OCI-LY1 (cell line): ENCODE results near the gene EPN2.
"Not testable (repeated sequence)": the region's sequence is repeated elsewhere in the genome, so short reads cannot be mapped to it uniquely, and the experiment has no call there.

Source experiments
- H2AFZ ChIP-seq: fragments of 200-600 bp; sonication (generic), shearing (Covaris generic); 2 replicates; pipeline ENCODE4 v1.6.0; 2014; ENCODE audit warnings: antibody characterized with exemption, mild to moderate bottlenecking, low read length
- H3F3A ChIP-seq: fragments of 200-600 bp; sonication (generic), shearing (Covaris generic); 2 replicates; pipeline ENCODE4 v1.6.0; 2014; ENCODE audit warnings: mild to moderate bottlenecking, antibody characterized with exemption, low read length, moderate library complexity; ENCODE audit not compliant: insufficient read depth
- H3K27ac ChIP-seq: fragments of 200-600 bp; sonication (generic); 2 replicates; pipeline ENCODE4 v1.5.1; 2014; ENCODE audit warnings: low read length, mixed run types, mild to moderate bottlenecking, low read depth; ENCODE audit not compliant: poor library complexity, severe bottlenecking
- H3K27me3 ChIP-seq: fragments of 200-600 bp; sonication (generic); 2 replicates; pipeline ENCODE4 v1.6.0; 2014; ENCODE audit warnings: antibody characterized with exemption, mild to moderate bottlenecking, low read length, moderate library complexity; ENCODE audit not compliant: insufficient read depth
- H3K36me3 ChIP-seq: fragments of 200-600 bp; sonication (generic); 2 replicates; pipeline ENCODE4 v1.6.1; 2014; ENCODE audit warnings: mild to moderate bottlenecking, antibody characterized with exemption, low read length, moderate library complexity, mixed read lengths; ENCODE audit not compliant: insufficient read depth
- H3K4me1 ChIP-seq: fragments of 200-600 bp; sonication (generic); 2 replicates; pipeline ENCODE4 v1.5.1; 2014; ENCODE audit warnings: mild to moderate bottlenecking, low read length, moderate library complexity; ENCODE audit not compliant: insufficient read depth, severe bottlenecking
- H3K4me2 ChIP-seq: fragments of 200-600 bp; sonication (generic), shearing (Covaris generic); 2 replicates; pipeline ENCODE4 v1.6.1; 2014; ENCODE audit warnings: low read length
- H3K4me3 ChIP-seq: fragments of 200-600 bp; sonication (generic); 2 replicates; pipeline ENCODE4 v1.5.1; 2014; ENCODE audit warnings: low read length, low read depth, mild to moderate bottlenecking, mixed read lengths; ENCODE audit not compliant: poor library complexity, severe bottlenecking
- H3K79me2 ChIP-seq: fragments of 200-600 bp; shearing (Covaris generic); 2 replicates; pipeline ENCODE4 v1.6.1; 2016; ENCODE audit warnings: mixed run types, low read length, mixed read lengths; ENCODE audit not compliant: insufficient read depth
- H3K9ac ChIP-seq: fragments of 200-600 bp; sonication (generic), shearing (Covaris generic); 2 replicates; pipeline ENCODE4 v1.6.1; 2014; ENCODE audit warnings: mild to moderate bottlenecking, low read length, mixed read lengths
- H3K9me2 ChIP-seq: fragments of 200-600 bp; sonication (generic), shearing (Covaris generic); 2 replicates; pipeline ENCODE4 v1.6.1; 2014; ENCODE audit warnings: low read depth, mild to moderate bottlenecking, low read length, mixed read lengths
- H3K9me3 ChIP-seq: fragments of 200-600 bp; shearing (Covaris generic); 2 replicates; pipeline ENCODE4 v1.6.1; 2014; ENCODE audit warnings: low read length, mixed read lengths
- H4K20me1 ChIP-seq: fragments of 200-600 bp; sonication (generic), shearing (Covaris generic); 2 replicates; pipeline ENCODE4 v1.6.0; 2016; ENCODE audit warnings: mild to moderate bottlenecking, low read length; ENCODE audit not compliant: insufficient read depth
- CTCF ChIP-seq: fragments of 200-600 bp; sonication (generic), shearing (Covaris generic); IDR thresholded peaks from 2 replicates; pipeline ENCODE4 v1.5.1; 2017; ENCODE audit warnings: mild to moderate bottlenecking, antibody characterized with exemption, low read length, moderate library complexity, mixed read lengths
- EZH2 ChIP-seq: fragments of 200-600 bp; sonication (generic), shearing (Covaris generic); IDR thresholded peaks from 2 replicates; pipeline ENCODE4 v1.8.0; 2017; ENCODE audit warnings: borderline replicate concordance, mixed run types, mild to moderate bottlenecking, antibody characterized with exemption, low read length, moderate library complexity, mixed read lengths

The EPN2 gene

GRCh38 chr17:19275457-19276127 is 38.4 kb downstream of the EPN2 start:
- Histone ChIP-seq H3K4me3 (no peak overlapping the region), H3K9me3 (no peaks in the 10 kb centered on the region)
- TF ChIP-seq EZH2 = no peak
- TF ChIP-seq CTCF = no peak

DNA sequence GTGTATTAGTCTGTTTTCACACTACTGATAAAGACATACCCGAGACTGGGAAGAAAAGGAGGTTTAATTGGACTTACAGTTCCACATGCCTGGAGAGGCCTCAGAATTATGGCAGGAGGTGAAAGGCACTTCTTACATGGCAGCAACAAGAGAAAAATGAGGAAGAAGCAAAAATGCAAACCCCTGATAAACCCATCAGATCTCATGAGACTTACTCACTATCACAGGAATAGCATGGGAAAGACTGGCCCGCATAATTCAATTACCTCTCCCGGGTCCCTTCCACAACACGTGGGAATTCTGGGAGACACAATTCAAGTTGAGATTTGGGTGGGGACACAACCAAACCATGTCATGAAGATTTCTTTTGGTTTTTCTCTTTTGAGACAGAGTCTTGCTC is 41.1 kb downstream of the EPN2 start:
- H3K4me1 ChIP-seq, H3K79me2 ChIP-seq, H4K20me1 ChIP-seq, H3K4me2 ChIP-seq, H3K36me3 ChIP-seq, H3K4me3 ChIP-seq, H3K27me3 ChIP-seq, H3F3A ChIP-seq, H3K9me3 ChIP-seq, H2AFZ ChIP-seq, H3K9ac ChIP-seq, H3K9me2 ChIP-seq, H3K27ac ChIP-seq: not testable (repeated sequence)

More at GRCh38 chr17:19275457-19276127, 38.4 kb downstream of the EPN2 start:
- Histone ChIP-seq H3K27ac (no peak overlapping the region), H4K20me1 (no peaks in the 10 kb centered on the region), H2AFZ (no peak overlapping the region), H3K9ac (no peak overlapping the region), H3K4me2 (no peak overlapping the region), H3K9me2 (no peaks in the 10 kb centered on the region), H3K36me3 (no peaks in the 10 kb centered on the region), H3F3A (no peaks in the 10 kb centered on the region), H3K27me3 (0 out of 2 replicates have a peak, but pooled peaks cover 2% of the 10 kb centered on the region), H3K79me2 (no peaks in the 10 kb centered on the region), H3K4me1 (peaks cover 14% of the 10 kb centered on the region)

DNA sequence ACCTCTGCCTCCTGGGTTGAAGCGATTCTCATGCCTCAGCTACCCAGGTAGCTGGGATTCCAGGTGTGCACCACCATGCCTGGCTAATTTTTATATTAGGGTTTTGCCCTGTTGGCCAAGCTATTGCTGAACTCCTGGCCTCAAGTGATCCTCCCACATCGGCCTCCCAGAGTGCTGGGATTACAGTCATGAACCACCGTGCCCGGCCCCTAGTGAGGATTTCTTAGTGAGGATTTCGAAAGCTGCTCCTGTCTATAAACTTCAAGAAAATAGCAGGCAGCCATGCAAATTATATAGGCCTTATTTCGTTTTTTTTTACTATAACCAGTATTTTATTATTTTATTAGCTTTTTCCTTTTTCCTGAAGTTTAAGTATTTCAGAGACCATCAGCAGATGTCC is 41.6 kb downstream of the EPN2 start:
- no peak overlapping the region for H3K4me2 ChIP-seq
- no peak overlapping the region for H3K9ac ChIP-seq
- H3K27ac ChIP-seq = no peak overlapping the region
- no peaks in the 10 kb centered on the region for H3K9me3 ChIP-seq
- no peaks in the 10 kb centered on the region for H3F3A ChIP-seq
- no peaks in the 10 kb centered on the region for H3K79me2 ChIP-seq
- H3K9me2 ChIP-seq = no peaks in the 10 kb centered on the region
- H3K27me3 ChIP-seq = no peaks in the 10 kb centered on the region
- H2AFZ ChIP-seq = no peak overlapping the region
- H3K4me1 ChIP-seq = peaks cover 1% of the 10 kb centered on the region
- H4K20me1 ChIP-seq = no peaks in the 10 kb centered on the region
- H3K36me3 ChIP-seq = no peaks in the 10 kb centered on the region
- TF ChIP-seq EZH2 (no peak), CTCF (no peak)
- no peak overlapping the region for H3K4me3 ChIP-seq

- no peak for TF ChIP-seq EZH2
- no peak for TF ChIP-seq CTCF
- Histone ChIP-seq H4K20me1 (no peaks in the 10 kb centered on the region), H3K4me2 (no peak overlapping the region)
Observed at GRCh38 chr17:19281161-19281560, 44.0 kb downstream of the EPN2 start.

More at GRCh38 chr17:19281161-19281560, 44.0 kb downstream of the EPN2 start:
- H3K4me1 ChIP-seq = peaks cover 25% of the 10 kb centered on the region
- H3K27me3 ChIP-seq = no peaks in the 10 kb centered on the region
- H3K4me3 ChIP-seq = no peak overlapping the region
- H3K36me3 ChIP-seq = no peaks in the 10 kb centered on the region
- H3K27ac ChIP-seq = no peak overlapping the region
- no peaks in the 10 kb centered on the region for H3K9me3 ChIP-seq
- H3K9me2 ChIP-seq = no peaks in the 10 kb centered on the region
- no peak overlapping the region for H3K9ac ChIP-seq
- H2AFZ ChIP-seq = no peak overlapping the region
- H3F3A ChIP-seq = no peaks in the 10 kb centered on the region
- H3K79me2 ChIP-seq = no peaks in the 10 kb centered on the region
